Prostate gland (tissue), 2 donors: ENCODE results near the gene RARB.

ENCODE experiments used
- CTCF ChIP-seq, 4 experiments: fragments of 200-600 bp in 2 of 4; fragments of 450-650 bp in 2 of 4; sonication (generic) in 2 of 4; IDR thresholded peaks; 1 replicate in 3 of 4; 2 replicates in 1 of 4; pipeline ENCODE4 v1.5.1; 2016 to 2019; ENCODE audit warnings: antibody characterized with exemption in 4 of 4, mild to moderate bottlenecking in 2 of 4, moderate library complexity in 2 of 4
- POLR2A ChIP-seq: fragments of 450-650 bp; IDR thresholded peaks from one replicate; pipeline ENCODE4 v1.6.1; 2016; ENCODE audit warnings: antibody characterized with exemption, mild to moderate bottlenecking

DNA sequence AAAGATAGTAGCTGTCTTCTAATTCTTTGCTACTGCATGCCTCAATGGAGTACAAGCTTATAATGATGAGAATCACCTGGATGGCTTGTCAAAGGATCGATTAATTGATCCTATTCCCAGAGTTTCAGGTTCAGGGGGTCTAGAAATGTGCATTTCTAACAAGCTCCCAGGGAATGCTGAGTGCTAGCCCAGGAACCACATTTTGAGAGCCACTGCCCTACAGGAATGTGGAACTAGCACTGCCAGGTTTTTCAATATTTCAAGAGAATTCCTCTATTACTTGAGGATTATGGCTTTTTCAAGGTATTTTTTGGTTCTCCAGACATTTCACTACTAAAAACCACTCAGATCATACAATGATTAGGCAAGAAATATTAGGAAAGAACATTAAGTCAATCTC is 52.7 kb downstream of the RARB start:
- TF ChIP-seq CTCF (IDR thresholded peaks at IDR 0.05) (no peak), POLR2A (no peak)
